NCI-H345 (cell line): ENCODE results near the gene TOB1.

Experiments used
- DNase-seq: peaks from one replicate; lab custom pipeline; 2025; lab: John Stamatoyannopoulos, UW

Gene TOB1

DNA sequence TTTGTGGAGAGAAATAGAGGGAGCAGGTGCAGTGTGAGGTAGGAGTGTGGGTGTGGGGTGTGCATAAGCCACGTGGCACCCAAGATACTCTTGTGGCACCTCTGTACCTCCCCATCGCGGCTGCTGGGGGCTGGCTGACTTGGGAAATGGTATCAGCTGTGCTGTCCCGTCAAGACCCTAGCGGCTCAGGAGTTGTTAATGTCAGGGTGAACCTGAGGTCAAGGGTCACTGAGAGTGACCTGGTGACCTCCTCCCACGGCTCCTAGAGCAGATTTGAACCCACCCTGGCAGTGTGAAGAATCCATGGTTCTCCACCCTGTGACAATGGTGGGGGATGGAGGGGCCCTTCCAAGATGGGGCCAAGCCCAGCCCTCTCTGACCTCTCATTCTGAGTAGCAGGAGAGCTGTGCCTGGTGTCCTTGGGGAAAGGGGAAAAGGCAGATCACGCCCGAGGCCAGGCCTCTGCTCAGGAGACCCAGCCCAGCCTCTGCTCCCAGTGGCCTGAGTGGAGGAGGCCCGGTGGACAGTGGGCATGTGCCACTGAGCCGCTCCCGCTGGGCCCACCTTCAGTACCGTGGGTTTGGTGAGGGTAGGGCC is 33.8 kb downstream of the TOB1 start:
- no peak for DNase-seq

DNA sequence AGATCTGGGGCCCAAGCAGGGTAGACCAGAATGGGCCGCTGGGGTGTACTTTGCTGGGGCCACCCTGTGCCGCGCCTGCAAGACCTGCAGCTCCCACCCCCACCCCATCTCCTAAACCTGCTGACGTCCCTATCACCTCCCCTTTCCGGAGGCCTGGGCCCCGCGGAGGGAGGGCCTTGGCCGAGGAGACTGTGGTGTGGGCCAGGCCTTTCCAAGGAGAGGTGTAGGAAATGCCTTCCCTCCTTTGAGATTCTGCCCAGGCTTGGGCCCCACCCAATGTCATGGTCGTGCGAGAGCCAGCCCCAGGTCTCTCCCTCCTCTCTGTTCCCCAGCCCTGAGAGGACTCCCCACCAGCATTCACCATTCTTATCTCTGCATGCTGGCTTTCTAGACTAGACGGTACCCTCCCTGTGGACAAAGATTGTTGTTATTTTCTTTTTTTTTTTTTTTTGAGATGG is 34.7 kb downstream of the TOB1 start:
- DNase-seq, result no peak

DNA sequence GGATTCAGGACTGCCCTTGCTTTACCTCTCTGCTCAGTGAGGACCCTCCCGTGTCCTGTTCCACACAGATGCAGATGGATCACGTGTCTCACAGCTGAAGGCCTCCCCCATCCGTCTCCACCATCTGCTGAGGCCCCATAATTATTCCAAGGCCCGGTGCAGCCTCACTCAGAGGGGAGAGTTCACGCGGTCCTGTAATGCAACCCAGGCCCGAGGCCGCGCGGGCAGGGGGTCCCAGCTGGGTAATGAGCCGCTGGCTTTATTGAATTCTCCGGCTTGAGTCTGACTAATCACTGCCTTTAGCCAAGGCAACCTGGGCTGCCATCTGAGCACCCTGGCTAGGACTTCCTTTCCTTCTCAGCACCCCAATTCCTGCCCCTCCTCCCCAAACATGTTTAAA is 35.2 kb downstream of the TOB1 start:
- DNase-seq, result no peak

DNA sequence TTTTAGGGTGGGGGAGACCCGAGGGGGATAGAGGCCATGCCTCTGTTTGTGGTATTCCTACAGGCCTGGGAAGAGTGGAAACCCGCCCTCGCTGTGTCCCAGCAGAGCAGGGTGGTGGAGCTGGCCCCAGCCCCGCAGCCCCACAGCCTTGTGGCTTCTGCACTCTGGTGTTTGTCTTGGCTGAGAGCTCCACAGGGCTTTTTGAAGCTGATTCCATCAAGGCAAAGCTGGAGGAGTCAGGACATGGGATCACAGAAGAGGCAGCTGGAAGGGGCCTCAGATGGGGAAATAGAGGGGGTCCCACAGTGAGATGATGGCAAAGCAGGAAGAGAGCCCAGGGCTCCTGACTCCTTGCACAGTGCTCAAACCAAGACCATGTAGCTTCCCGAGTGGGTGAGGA is 35.8 kb downstream of the TOB1 start:
- DNase-seq, result no peak

DNA sequence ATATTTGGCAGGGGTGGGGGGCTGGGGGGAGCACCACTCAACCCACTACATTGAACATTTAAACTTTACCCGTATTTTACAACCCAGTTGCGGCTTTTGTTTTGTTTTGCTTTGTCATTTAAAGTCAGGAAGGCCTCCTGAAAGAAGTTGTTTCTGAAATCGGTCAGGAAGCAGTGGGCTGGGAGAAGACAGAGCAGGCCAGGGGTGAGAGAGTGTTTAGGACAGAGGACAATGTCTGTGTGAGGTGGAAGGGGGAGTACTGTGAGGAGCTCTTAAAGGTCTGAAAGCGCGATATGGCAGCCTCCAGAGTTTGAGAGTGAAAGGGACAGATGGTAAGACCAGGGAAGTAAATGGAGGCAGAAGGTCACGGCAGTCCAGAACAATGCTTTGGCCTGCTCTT is 36.8 kb downstream of the TOB1 start:
- DNase-seq, result no peak

DNA sequence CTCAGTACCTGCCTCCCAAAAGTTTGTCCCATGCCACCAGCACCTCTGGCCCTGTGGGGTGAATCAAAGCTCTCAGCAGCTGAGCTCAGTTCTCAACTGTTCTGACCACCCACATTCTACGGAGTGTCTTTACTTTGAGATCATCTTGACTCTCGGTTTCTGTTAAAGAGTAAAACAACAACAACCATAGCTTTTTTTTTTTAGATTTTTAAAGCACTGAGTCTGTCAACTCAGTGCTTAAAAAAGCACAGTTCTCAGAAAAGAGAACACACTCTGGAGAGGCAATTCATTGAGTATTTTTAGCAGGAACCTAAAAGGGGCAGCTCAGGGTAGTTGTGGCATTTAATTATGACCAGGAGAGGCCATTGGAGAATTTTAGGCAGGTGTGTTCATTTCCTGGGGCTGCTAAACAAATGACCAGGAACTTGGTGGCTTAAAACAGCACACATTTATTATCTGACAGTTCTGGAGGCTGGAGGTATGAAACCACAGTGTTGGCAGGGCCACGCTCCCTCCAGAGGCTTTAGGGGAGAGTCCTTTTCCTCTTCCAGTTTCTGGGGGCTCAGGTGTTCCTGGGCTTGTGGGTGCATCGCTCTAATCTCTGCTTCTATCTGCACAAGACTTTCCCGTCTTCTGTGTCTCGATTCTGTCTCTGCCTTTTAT is 37.5 kb downstream of the TOB1 start:
- DNase-seq, result no peak

DNA sequence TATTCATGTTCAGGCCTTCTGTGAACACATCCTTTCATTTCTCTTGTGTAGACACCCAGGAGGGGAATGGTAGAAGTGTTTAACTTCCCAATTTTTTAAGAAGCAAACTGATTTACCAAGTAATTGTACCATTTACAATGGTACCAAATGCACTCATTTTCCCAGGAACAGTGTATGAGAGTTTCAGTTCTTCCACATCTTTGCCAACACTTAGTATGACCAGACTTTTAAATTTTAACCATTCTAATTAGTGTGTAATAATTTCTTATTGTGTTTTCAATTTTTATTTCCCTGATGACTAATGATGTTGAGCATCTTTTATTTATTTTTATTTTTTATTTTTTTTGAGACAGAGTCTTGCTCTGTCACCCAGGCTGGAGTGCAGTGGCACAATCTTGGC is 41.0 kb downstream of the TOB1 start:
- DNase-seq, result no peak

DNA sequence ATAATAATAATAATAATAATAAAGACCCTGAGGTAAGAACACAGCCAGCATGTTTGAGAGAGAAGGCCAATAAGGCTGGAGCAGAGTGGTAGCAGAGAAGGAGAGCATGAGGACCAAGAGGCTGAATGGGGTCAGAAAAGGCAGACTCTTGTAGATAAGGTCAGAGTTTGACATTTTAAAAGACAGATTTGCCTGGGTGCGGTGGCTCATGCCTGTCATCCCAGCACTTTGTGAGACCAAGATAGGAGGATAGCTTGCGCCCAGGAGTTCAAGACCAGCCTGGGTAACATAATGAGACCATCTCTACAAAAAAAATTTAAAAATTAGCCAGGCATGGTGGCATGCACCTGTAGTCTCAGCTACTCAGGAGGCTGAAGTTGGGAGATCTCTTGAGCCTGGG is 41.7 kb downstream of the TOB1 start:
- DNase-seq, result no peak

DNA sequence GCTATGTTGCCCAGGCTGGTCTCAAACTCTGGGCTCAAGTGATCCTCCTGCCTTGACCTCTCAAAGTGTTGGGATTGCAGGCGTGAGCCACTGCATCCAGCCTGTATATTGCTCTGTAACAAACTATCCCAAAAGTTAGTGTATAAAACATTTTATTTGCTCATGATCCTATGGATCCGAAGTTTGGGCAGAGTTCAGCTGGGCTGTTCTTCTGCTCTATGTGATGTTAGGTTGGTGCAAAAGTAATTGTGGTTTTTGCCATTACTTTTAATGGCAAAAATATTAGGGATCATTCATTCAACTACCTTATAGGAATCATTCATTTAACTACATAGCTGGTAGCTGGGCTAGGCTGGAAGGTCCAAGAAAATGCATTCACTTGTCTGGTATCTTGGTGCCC is 43.6 kb downstream of the TOB1 start:
- DNase-seq, result no peak

DNA sequence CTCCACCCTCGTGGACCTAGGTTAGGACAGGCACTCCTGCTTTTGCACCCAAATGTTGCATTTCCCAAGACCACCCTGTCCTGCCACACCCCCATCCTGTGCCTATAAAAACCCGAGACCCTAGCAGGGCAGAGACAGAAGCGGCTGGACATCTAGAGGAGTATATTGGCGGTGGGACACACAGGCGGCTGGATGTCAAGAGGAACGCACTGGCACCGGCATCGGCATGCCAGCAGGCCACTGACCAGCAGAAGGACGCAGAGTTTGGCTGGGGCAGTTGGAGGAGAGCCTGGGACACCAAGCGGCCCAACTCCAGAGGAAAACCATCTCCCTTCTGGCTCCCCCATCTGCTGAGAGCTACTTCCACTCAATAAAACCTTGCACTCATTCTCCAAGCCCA is 45.5 kb downstream of the TOB1 start:
- DNase-seq, result no peak

DNA sequence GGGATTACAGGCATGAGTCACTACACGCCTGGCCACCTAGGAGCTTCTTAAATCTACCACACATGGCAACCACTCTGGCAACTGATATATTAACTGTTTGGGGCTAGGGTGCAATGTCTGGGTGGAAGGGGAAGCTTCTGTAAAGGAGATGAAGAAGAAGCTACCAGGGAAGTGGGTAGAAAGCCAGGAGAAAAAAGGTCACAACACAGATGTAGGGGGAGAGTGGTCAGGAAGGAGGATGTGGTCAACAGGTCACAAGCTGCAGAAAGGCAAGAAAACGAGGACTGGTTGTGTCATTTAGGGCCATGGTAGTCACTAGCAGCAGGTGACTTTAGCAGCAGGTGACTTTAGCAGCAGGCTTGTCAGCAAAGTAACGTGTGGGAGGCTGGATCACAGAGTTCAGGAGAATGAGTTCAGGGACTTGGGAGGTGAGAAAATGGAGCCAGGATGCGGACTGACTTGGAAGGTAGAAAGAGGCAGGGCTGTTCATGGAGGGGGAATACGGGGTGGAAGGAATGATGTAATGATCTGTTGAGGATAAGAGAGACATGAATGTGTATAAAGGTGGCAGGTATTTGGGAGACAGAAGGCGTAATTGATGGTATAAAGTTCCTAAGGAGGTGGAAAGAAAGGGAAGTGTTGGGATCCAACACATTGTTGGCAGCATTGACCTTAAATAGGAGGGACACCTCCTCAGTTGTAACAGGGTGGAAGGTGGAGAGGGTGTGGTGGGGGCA is 47.1 kb downstream of the TOB1 start:
- no peak for DNase-seq

DNA sequence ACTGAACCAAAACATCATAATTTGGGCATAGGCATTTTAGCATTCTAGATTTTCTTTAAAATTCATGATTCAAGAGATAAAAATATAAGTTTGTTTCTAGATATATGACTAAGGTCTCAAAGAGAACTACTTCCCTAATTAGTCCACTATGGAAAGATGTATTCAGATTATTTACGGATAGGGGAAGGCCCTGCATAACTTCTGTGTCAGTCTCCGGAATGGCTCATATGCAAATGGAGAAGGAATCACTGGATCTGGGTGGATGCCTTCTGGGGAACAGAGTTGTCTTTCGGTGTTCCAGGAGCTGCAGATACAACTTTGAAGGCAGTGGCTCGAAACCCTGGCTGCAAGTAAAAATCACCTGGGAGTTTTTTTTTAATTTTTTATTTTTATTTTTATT is 47.9 kb downstream of the TOB1 start:
- no peak for DNase-seq

DNA sequence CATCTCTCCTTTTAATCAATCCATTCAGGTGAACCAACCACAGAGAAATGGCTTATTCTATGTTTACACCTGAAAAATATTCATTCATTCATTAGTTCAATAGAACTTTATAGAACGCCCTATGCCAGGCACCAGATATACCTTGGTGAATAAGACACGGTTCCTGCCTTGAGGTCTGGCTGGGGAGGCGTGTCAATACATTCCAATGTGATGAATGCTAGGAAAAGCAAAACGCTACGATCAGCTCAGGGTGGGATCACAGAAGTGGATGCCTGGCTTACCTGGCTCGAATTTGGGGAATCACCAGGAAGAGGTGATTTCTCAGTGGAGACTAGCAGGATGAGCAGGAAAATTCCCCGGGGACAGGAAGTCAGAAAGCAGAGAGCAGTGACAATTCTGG is 48.3 kb downstream of the TOB1 start:
- no peak for DNase-seq

DNA sequence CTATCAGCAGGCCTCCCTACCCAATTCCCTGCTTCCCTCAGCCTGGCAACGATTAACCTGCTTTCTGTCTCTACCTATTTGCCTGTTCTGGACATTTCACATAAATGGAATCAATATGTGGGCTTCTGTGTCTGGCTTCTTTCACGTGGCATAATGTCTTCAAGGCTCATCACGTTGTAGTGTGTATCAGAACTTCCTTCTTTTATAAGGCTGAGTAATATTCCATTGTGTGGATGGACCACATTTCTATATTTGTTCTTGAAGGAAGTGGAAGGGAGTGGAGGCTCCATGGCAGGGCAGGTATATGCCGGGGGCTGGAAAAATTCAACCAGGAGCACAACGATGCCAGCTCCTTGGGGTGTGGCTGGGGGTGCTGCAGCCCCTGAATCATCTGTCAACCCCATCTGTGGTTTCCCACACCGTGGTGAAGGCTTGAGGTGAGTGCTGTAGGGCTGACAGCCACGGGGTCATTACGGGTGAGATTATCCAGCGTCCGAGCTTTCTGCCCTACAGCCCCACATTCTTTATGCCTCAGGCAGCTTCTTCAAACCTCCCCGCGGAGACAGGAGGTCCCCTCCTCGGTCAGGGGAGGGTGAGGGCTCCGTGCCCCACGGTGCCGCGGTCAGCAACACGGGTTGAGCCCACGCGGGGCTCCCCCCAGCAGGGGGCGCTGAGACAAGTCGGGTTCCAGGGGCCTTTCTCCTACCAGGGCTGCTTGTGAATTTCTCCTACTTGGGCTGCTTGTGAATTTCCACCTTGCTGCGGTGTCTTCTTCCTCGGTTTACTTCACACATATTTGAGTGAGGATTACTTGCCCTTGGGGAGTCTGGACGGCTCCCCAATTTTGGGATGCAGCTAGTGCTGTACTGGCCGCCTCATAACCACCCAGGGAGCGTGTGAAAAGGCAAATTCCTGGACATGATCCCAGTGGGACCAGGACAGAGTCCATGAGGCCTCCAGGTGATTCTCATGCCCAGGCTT is 49.1 kb downstream of the TOB1 start:
- DNase-seq, result no peak

DNA sequence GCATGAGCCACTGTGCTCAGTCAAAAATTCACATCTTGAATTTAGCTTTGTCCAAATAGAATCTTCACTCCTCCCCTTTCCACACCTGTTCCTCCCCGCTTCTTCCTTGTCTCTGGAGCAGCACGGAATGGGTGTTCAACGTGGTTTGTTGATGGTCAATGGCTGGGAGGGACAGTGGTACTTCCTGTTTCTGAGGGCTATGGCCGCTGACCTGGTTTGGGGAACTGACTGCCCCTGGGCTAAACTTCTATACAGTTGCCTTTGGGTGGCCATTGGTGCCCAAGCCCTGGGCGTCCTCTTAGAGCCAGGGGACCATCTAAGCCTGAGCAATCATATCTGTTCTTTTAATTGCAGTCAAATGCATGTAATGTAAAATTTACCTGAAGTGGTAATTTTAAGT is 49.9 kb downstream of the TOB1 start:
- DNase-seq, result no peak

DNA sequence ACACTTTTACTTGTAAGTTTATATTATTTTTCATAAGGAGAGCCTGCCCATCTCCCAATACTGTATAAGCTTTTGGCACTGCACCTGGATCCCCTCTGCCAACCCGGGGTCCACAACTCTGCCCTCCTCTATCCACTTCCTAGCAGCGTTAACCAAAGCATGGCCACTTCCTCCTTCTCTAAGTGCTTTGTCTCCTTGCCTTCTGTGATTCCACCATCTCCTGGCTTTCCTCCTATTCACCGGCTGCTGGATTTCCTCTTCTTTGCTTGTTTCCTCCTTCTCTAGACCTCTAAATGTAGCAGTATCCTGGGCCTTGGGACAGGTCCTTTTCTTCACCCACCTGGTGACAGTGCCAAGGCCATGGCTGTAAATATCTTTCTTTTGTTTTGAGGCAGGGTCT is 50.8 kb downstream of the TOB1 start:
- DNase-seq, result no peak

DNA sequence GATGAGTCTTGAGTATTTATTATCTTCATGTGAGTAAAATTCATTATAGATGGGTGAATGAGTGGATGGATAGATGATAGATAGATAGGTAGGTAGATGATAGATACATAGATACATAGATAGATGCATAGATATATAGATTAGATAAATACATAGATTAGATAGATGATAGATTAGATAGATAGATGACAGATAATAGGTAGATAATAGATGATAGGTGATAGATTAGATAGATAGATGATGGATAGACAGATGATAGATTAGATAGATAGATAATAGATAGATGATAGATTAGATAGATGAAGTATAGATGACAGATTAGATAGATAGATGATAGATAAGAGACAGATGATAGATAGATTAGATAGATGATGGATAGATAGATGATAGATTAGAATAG is 52.6 kb downstream of the TOB1 start:
- no peak for DNase-seq
